ENCODE results near the gene GPS1. TPM values are rescaled to one million over a fixed set of nuclear protein-coding genes. Genes with fewer than 3 reads are reported as not detected.
A peak's percentile ranks its signal among the peaks of the same experiment; 100 is the strongest.
"Not testable (repeated sequence)": the region's sequence is repeated elsewhere in the genome, so short reads cannot be mapped to it uniquely, and the experiment has no call there.

The GPS1 gene
- total RNA-seq, 1 experiment from 2014 or later = 223 TPM

- no peak for DNase-seq (ENCODE audit: low read depth in 1 of 2, low spot score in 2 of 2)
- H3K27ac ChIP-seq = no peak overlapping the region
- H3K36me3 ChIP-seq = peaks cover 22% of the 10 kb centered on the region
- no peaks in the 10 kb centered on the region for H3K9me3 ChIP-seq (replicated peaks)
- H3K4me3 ChIP-seq = peak overlapping the region; percentile 55
- H3K4me1 ChIP-seq (replicated peaks) = peaks cover 21% of the 10 kb centered on the region
- no peaks in the 10 kb centered on the region for H3K27me3 ChIP-seq (replicated peaks)
Measured at GRCh38 chr17:82036634-82037091, 15.0 kb upstream of the GPS1 start.

GRCh38 chr17:82037092-82037888 is 14.4 kb upstream of the GPS1 start, which contains the start of gene DCXR:
DCXR (minus strand) TSS chr17:82037697; CDS start chr17:82037682, 15 bp downstream.
- H3K27ac ChIP-seq = peak within 1 kb of the TSS; percentile 59
- DNase-seq (ENCODE audit: low read depth in 1 of 2, low spot score in 2 of 2) = peak; percentile 99
- no peaks in the 10 kb centered on the region for H3K27me3 ChIP-seq (replicated peaks)
- H3K4me3 ChIP-seq = peak within 1 kb of the TSS; percentile 55
- H3K36me3 ChIP-seq = peaks cover 22% of the 10 kb centered on the region
- H3K4me1 ChIP-seq (replicated peaks) = peaks cover 16% of the 10 kb centered on the region
- H3K9me3 ChIP-seq (replicated peaks) = no peaks in the 10 kb centered on the region

GRCh38 chr17:82037889-82038195 is 13.9 kb upstream of the GPS1 start:
- Histone ChIP-seq H3K36me3 (peaks cover 22% of the 10 kb centered on the region), H3K27ac (no peak overlapping the region), H3K4me1 (replicated peaks) (peaks cover 16% of the 10 kb centered on the region), H3K4me3 (peak overlapping the region; percentile 55), H3K9me3 (replicated peaks) (no peaks in the 10 kb centered on the region), H3K27me3 (replicated peaks) (no peaks in the 10 kb centered on the region)
- no peak for DNase-seq (ENCODE audit: low read depth in 1 of 2, low spot score in 2 of 2)

DNA sequence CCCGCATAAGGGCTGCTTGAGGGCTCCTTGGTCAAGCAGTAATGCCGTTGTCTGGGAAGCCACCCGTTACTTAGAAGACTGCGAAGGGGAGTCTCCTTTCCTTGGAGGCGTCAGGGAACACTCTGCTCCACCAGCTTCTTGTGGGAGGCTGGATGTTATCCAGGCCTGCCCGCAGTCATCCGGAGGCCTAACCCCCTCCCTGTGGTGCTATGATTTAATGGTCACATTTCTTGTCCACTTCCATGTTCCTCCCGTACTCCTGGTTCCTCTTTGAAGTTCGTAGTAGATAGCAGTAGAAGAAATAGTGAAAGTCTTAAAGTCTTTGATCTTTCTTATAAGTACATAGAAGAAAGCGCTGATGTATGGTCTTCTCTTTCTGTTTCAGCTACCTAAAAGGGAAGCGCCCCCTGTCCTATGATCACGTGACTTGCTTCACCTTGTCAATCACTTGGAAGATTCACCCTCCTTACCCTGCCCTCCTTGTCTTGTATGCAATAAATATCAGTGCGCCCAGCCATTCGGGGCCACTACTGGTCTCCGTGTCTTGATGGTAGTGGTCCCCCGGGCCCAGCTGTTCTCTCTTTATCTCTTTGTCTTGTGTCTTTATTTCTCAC is 12.8 kb upstream of the GPS1 start:
- not testable (repeated sequence) for H3K27me3 ChIP-seq (replicated peaks); H3K9me3 ChIP-seq (replicated peaks); DNase-seq (ENCODE audit: low read depth in 1 of 2, low spot score in 2 of 2); H3K27ac ChIP-seq; H3K4me3 ChIP-seq
- H3K4me1 ChIP-seq (replicated peaks) = peaks cover 16% of the 10 kb centered on the region
- H3K36me3 ChIP-seq = peaks cover 22% of the 10 kb centered on the region

GRCh38 chr17:82039695-82040299 is 11.9 kb upstream of the GPS1 start:
- H3K27me3 ChIP-seq (replicated peaks) = no peaks in the 10 kb centered on the region

DNA sequence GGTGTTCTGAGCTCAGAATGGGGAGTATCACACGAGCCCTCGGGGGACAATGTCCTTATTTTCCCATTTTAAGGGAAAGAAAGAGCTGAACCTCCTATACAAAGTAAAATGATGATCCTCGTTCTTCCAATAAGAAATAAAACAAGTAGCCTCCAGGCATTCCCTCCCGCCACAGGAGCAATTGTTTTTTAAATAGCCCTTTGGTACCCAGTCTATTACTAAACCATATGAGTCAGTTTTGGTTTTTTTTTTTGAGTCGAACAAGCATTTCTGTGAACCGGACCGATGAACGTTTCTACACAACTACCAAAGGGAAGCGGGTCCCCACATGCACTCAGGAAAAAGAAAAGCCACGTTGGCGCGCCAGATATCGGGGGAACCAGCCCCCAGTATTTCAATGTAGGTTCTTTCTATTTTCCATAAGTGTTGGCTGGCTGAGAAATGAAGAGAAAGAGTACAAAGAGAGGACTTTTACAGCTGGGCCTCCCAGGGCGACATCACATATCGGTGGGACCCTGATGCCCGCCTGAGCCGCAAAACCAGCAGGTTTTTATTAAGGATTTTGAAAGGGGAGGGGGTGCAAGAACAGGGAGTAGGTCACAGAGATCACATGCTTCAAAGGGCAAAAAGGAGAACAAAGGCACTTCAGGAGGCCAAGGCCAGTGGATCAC is 10.4 kb upstream of the GPS1 start:
- Histone ChIP-seq H3K27ac (no peak overlapping the region), H3K27me3 (replicated peaks) (no peaks in the 10 kb centered on the region), H3K4me3 (no peak overlapping the region), H3K4me1 (replicated peaks) (peaks cover 13% of the 10 kb centered on the region), H3K9me3 (replicated peaks) (no peaks in the 10 kb centered on the region), H3K36me3 (peaks cover 9% of the 10 kb centered on the region)
- DNase-seq (ENCODE audit: low read depth in 1 of 2, low spot score in 2 of 2) = no peak

More at GRCh38 chr17:82039695-82040299, 11.9 kb upstream of the GPS1 start:
- Histone ChIP-seq H3K4me1 (replicated peaks) (peaks cover 16% of the 10 kb centered on the region), H3K4me3 (no peak overlapping the region), H3K9me3 (replicated peaks) (no peaks in the 10 kb centered on the region), H3K36me3 (peaks cover 22% of the 10 kb centered on the region), H3K27ac (no peak overlapping the region)
- DNase-seq (ENCODE audit: low read depth in 1 of 2, low spot score in 2 of 2) = no peak

DNA sequence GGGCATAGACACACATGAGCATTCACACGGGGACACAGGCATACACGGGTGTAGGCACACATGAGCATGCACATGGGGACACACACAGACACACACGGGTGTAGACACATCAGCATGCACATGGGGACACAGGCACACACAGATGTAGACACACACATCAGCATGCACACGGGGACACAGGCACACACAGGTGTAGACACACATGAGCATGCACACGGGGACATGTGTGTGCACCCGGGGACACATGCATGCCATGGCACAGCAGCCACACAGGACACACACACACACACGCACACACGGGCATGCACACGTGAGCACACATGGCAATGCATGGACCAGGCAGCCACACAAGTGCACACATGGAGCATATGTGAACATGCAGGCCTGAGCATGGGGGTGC is 9.0 kb upstream of the GPS1 start:
- Histone ChIP-seq H3K4me3 (no peak overlapping the region), H3K9me3 (replicated peaks) (no peaks in the 10 kb centered on the region), H3K27ac (no peak overlapping the region), H3K27me3 (replicated peaks) (no peaks in the 10 kb centered on the region), H3K4me1 (replicated peaks) (peaks cover 5% of the 10 kb centered on the region), H3K36me3 (peaks cover 7% of the 10 kb centered on the region)
- no peak for DNase-seq (ENCODE audit: low read depth in 1 of 2, low spot score in 2 of 2)

DNA sequence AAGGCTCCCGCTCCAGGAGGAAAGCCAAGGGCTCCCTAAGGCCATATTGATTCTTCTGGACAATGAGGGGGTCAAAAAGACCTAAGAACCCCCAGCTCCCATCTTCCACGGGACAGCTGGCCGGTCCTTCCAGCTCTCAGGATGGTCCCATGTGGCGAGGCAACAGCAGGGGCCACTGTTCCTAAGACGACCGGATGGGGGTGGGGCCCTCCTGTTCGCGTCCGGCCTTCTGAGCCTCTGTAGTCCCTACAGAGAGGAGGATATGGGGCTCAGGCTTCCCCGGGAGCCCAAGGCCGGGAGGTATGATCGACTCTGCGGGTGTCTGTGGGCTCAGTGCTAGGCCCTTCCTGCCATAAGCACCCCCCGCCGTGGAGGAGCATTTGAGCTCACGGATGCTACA is 8.2 kb upstream of the GPS1 start:
- Histone ChIP-seq H3K27ac (no peak overlapping the region), H3K27me3 (replicated peaks) (no peaks in the 10 kb centered on the region), H3K4me3 (no peak overlapping the region), H3K4me1 (replicated peaks) (no peaks in the 10 kb centered on the region), H3K9me3 (replicated peaks) (no peaks in the 10 kb centered on the region), H3K36me3 (peaks cover 16% of the 10 kb centered on the region)
- DNase-seq (ENCODE audit: low read depth in 1 of 2, low spot score in 2 of 2) = no peak

DNA sequence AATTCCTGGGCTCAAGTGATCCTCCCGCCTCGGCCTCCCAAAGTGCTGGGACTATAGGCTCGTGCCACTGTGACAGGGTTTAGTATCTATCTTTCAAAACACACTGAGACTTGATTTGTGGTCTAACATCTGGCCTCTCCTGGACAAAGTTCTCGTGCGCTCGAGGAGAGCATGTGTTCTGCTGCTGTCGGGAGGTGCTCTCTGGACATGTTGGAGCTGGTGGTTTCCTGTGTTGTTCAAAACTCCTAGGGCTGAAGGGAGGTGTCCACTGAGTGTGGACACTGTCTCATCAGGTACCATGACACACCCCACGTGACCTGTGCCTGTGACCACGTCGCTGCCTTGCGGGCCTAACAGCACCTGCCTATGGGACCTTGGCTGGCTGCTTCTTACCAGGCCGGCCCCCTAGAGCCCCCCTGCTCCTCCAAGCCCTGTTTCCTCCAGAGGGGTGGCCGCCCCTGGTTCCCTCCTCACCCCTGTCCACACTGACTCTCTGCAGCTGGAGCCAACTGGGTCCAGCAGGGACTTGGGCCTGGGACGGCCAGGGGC is 5.7 kb upstream of the GPS1 start:
- H3K4me3 ChIP-seq = no peak overlapping the region
- DNase-seq (ENCODE audit: low read depth in 1 of 2, low spot score in 2 of 2) = no peak
- H3K4me1 ChIP-seq (replicated peaks) = peaks cover 8% of the 10 kb centered on the region
- H3K27ac ChIP-seq = no peak overlapping the region
- no peaks in the 10 kb centered on the region for H3K27me3 ChIP-seq (replicated peaks)
- peaks cover 40% of the 10 kb centered on the region for H3K36me3 ChIP-seq
- H3K9me3 ChIP-seq (replicated peaks) = no peaks in the 10 kb centered on the region

DNA sequence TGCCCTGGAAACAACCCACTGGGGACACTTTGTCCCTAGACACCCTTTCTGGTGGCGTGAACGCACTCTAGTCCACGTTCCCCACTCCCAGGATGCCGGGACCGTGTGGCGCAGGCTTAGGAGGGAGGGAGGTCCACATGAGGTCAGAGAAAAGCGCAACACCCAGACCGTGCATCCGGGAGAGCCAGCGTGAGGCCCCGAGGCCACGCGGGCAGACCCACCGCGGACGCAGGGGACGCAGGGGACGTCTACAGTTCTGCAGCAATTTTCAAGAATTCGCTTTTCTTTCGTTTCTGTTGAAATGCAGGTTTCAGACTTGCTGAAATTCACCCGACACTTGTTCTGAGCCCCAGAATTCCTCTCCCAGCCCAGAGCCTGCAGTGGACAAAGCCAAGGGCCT is 4.8 kb upstream of the GPS1 start:
- H3K27me3 ChIP-seq (replicated peaks) = no peaks in the 10 kb centered on the region
- peaks cover 11% of the 10 kb centered on the region for H3K4me1 ChIP-seq (replicated peaks)
- DNase-seq (ENCODE audit: low read depth in 1 of 2, low spot score in 2 of 2) = no peak
- no peak overlapping the region for H3K4me3 ChIP-seq
- H3K27ac ChIP-seq = no peak overlapping the region
- H3K9me3 ChIP-seq (replicated peaks) = no peaks in the 10 kb centered on the region
- H3K36me3 ChIP-seq = peaks cover 43% of the 10 kb centered on the region

- Histone ChIP-seq H3K27ac (no peak overlapping the region), H3K4me3 (no peak overlapping the region), H3K4me1 (replicated peaks) (peaks cover 14% of the 10 kb centered on the region), H3K9me3 (replicated peaks) (no peaks in the 10 kb centered on the region), H3K27me3 (replicated peaks) (no peaks in the 10 kb centered on the region), H3K36me3 (peaks cover 48% of the 10 kb centered on the region)
- no peak for DNase-seq (ENCODE audit: low read depth in 1 of 2, low spot score in 2 of 2)
Measured at GRCh38 chr17:82047379-82047778, 4.3 kb upstream of the GPS1 start.

DNA sequence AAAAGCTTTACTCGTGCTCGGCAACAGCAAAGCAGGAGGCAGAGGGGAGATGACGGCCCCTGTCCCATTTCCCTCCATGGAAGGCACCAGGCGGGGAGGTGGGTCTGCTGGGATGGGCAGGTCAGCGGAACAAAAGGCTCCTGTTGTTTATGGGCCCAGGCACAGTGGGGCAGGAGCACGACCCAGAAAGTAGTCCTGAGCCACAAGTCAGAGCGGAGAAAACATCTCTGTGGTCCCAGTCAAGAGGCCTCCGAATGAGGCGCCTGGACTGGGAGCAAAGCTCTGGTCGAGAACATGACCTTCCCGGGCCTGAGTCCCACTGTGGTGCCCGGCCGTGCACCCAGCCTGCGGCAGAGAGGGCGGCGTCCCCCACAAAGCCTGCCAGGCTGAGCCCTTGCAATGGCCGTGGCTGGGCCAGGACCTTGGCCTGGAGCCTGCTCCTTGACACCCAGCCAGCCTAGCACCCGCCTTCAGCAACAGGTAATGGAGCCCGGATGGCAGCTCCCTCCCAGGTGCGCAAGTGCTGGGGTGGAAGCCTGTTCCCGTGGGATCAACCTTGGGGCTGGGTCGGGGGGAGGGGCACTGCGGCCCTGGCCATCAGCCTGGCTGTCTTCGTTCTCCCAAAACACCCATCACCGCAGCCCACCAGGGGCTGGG is 3.7 kb upstream of the GPS1 start:
- peaks cover 49% of the 10 kb centered on the region for H3K36me3 ChIP-seq
- H3K4me3 ChIP-seq = no peak overlapping the region
- H3K27me3 ChIP-seq (replicated peaks) = no peaks in the 10 kb centered on the region
- no peak overlapping the region for H3K27ac ChIP-seq
- peaks cover 20% of the 10 kb centered on the region for H3K4me1 ChIP-seq (replicated peaks)
- H3K9me3 ChIP-seq (replicated peaks) = no peaks in the 10 kb centered on the region
- DNase-seq (ENCODE audit: low read depth in 1 of 2, low spot score in 2 of 2) = no peak

- no peaks in the 10 kb centered on the region for H3K27me3 ChIP-seq (replicated peaks)
- no peak overlapping the region for H3K27ac ChIP-seq
- peaks cover 54% of the 10 kb centered on the region for H3K36me3 ChIP-seq
- no peak overlapping the region for H3K4me3 ChIP-seq
- no peak for DNase-seq (ENCODE audit: low read depth in 1 of 2, low spot score in 2 of 2)
- no peaks in the 10 kb centered on the region for H3K9me3 ChIP-seq (replicated peaks)
- peaks cover 25% of the 10 kb centered on the region for H3K4me1 ChIP-seq (replicated peaks)
Measured at GRCh38 chr17:82048571-82048971, 3.1 kb upstream of the GPS1 start.

All from SJSA1 (cell line).